Effector memory CD4-positive, alpha-beta T cell (primary cell): ENCODE results near the gene NAGS.
"Not testable (repeated sequence)": the region's sequence is repeated elsewhere in the genome, so short reads cannot be mapped to it uniquely, and the experiment has no call there.

Source experiments
- DNase-seq, 3 donors: peaks; one replicate each; pipeline ENCODE4 v3.0.0-alpha.2; 2020
- H3K27ac ChIP-seq: 2 replicates; pipeline ENCODE4 v1.7.0; 2013; ENCODE audit warnings: mild to moderate bottlenecking, low read length, moderate library complexity; ENCODE audit not compliant: insufficient read depth, poor library complexity, severe bottlenecking
- H3K27me3 ChIP-seq: replicated peaks from 2 replicates; pipeline ENCODE4 v1.7.0; 2013; ENCODE audit warnings: mild to moderate bottlenecking, low read length; ENCODE audit not compliant: insufficient read depth, control insufficient read depth, poor library complexity, severe bottlenecking
- H3K36me3 ChIP-seq: 2 replicates; pipeline ENCODE4 v1.7.0; 2013; ENCODE audit warnings: mild to moderate bottlenecking, low read length, moderate library complexity; ENCODE audit not compliant: control insufficient read depth, insufficient read depth
- H3K4me1 ChIP-seq: 2 replicates; pipeline ENCODE4 v1.7.0; 2013; ENCODE audit warnings: low read length, mild to moderate bottlenecking; ENCODE audit not compliant: control insufficient read depth, insufficient read depth, poor library complexity, severe bottlenecking
- H3K4me3 ChIP-seq: 2 replicates; pipeline ENCODE4 v1.7.0; 2013; ENCODE audit warnings: low read length, low read depth, mild to moderate bottlenecking; ENCODE audit not compliant: insufficient read depth, poor library complexity, severe bottlenecking
- H3K9me3 ChIP-seq: 2 replicates; pipeline ENCODE4 v1.7.0; 2013; ENCODE audit warnings: mild to moderate bottlenecking, low read length, moderate library complexity; ENCODE audit not compliant: control insufficient read depth
- total RNA-seq, 3 donors: gene quantifications; one replicate each; lab custom pipeline; 2026; lab: John Stamatoyannopoulos, UW

NAGS gene
- total RNA-seq, result 0.70 to 1.4 (median 0.86) reads per million in 3 donors

GRCh38 chr17:44004077-44004760 lies at the start of gene NAGS:
NAGS (plus strand) TSS chr17:44004622; CDS start chr17:44004664, 42 bp downstream.
- no peak within 1 kb of the TSS for H3K27ac ChIP-seq
- no peaks in the 10 kb centered on the region for H3K9me3 ChIP-seq
- H3K4me1 ChIP-seq, result peaks cover 37% of the 10 kb centered on the region
- H3K36me3 ChIP-seq, result peaks cover 1% of the 10 kb centered on the region
- H3K4me3 ChIP-seq, result peak within 1 kb of the TSS; percentile 78
- no peaks in the 10 kb centered on the region for H3K27me3 ChIP-seq
- peak in 1 of 3 donors; percentile 9 for DNase-seq

- DNase-seq, result no peak
- peaks cover 8% of the 10 kb centered on the region for H3K27me3 ChIP-seq
- no peaks in the 10 kb centered on the region for H3K4me1 ChIP-seq
These were observed 48.2 kb upstream of the NAGS start for GRCh38 chr17:43956222-43956621.

GRCh38 chr17:43958748-43959352 lies 45.6 kb upstream of the NAGS start:
- Histone ChIP-seq H3K4me3 (no peak overlapping the region), H3K4me1 (no peaks in the 10 kb centered on the region), H3K36me3 (no peaks in the 10 kb centered on the region), H3K27me3 (peaks cover 2% of the 10 kb centered on the region), H3K27ac (no peak overlapping the region), H3K9me3 (no peaks in the 10 kb centered on the region)
- DNase-seq, result no peak

More at GRCh38 chr17:43956222-43956621, 48.2 kb upstream of the NAGS start:
- Histone ChIP-seq H3K9me3 (no peaks in the 10 kb centered on the region), H3K4me3 (no peak overlapping the region), H3K27ac (no peak overlapping the region), H3K36me3 (no peaks in the 10 kb centered on the region)

GRCh38 chr17:43961292-43961691 lies 43.1 kb upstream of the NAGS start:
- H3K27ac ChIP-seq, H3K4me3 ChIP-seq, DNase-seq, H3K36me3 ChIP-seq, H3K27me3 ChIP-seq, H3K9me3 ChIP-seq, H3K4me1 ChIP-seq: not testable (repeated sequence)

- no peaks in the 10 kb centered on the region for H3K4me1 ChIP-seq
- H3K36me3 ChIP-seq, result no peaks in the 10 kb centered on the region
- H3K27ac ChIP-seq, result no peak overlapping the region
- peaks cover 2% of the 10 kb centered on the region for H3K27me3 ChIP-seq
- no peak overlapping the region for H3K4me3 ChIP-seq
- DNase-seq, result no peak
- H3K9me3 ChIP-seq, result no peaks in the 10 kb centered on the region
These were observed 42.5 kb upstream of the NAGS start for GRCh38 chr17:43961954-43962353.

- no peak for DNase-seq
- no peaks in the 10 kb centered on the region for H3K4me1 ChIP-seq
- H3K27me3 ChIP-seq, result peaks cover 2% of the 10 kb centered on the region
- H3K4me3 ChIP-seq, result no peak overlapping the region
- no peaks in the 10 kb centered on the region for H3K36me3 ChIP-seq
- H3K27ac ChIP-seq, result no peak overlapping the region
- H3K9me3 ChIP-seq, result no peaks in the 10 kb centered on the region
These were observed 41.9 kb upstream of the NAGS start for GRCh38 chr17:43962479-43962878.

GRCh38 chr17:43966276-43966675 lies 38.1 kb upstream of the NAGS start:
- no peak overlapping the region for H3K4me3 ChIP-seq
- no peak for DNase-seq
- no peaks in the 10 kb centered on the region for H3K9me3 ChIP-seq
- H3K4me1 ChIP-seq, result no peaks in the 10 kb centered on the region
- peaks cover 2% of the 10 kb centered on the region for H3K27me3 ChIP-seq
- H3K36me3 ChIP-seq, result no peaks in the 10 kb centered on the region
- no peak overlapping the region for H3K27ac ChIP-seq

- H3K27ac ChIP-seq, result no peak overlapping the region
- H3K27me3 ChIP-seq, result no peaks in the 10 kb centered on the region
- H3K9me3 ChIP-seq, result no peaks in the 10 kb centered on the region
- H3K4me1 ChIP-seq, result no peaks in the 10 kb centered on the region
- no peaks in the 10 kb centered on the region for H3K36me3 ChIP-seq
- H3K4me3 ChIP-seq, result no peak overlapping the region
- no peak for DNase-seq
These were observed 37.1 kb upstream of the NAGS start for GRCh38 chr17:43967251-43967875.

GRCh38 chr17:43970366-43970765 lies 34.1 kb upstream of the NAGS start:
- Histone ChIP-seq H3K27me3 (no peaks in the 10 kb centered on the region), H3K36me3 (no peaks in the 10 kb centered on the region), H3K4me3 (no peak overlapping the region), H3K9me3 (no peaks in the 10 kb centered on the region), H3K4me1 (no peaks in the 10 kb centered on the region), H3K27ac (no peak overlapping the region)
- no peak for DNase-seq

GRCh38 chr17:43971436-43971835 lies 33.0 kb upstream of the NAGS start:
- not testable (repeated sequence) for H3K4me1 ChIP-seq

More at GRCh38 chr17:43971436-43971835, 33.0 kb upstream of the NAGS start:
- not testable (repeated sequence) for H3K36me3 ChIP-seq, H3K27ac ChIP-seq, H3K9me3 ChIP-seq, H3K4me3 ChIP-seq, H3K27me3 ChIP-seq, DNase-seq
